Measurements from ENCODE around the gene FOXL2NB.

DNA sequence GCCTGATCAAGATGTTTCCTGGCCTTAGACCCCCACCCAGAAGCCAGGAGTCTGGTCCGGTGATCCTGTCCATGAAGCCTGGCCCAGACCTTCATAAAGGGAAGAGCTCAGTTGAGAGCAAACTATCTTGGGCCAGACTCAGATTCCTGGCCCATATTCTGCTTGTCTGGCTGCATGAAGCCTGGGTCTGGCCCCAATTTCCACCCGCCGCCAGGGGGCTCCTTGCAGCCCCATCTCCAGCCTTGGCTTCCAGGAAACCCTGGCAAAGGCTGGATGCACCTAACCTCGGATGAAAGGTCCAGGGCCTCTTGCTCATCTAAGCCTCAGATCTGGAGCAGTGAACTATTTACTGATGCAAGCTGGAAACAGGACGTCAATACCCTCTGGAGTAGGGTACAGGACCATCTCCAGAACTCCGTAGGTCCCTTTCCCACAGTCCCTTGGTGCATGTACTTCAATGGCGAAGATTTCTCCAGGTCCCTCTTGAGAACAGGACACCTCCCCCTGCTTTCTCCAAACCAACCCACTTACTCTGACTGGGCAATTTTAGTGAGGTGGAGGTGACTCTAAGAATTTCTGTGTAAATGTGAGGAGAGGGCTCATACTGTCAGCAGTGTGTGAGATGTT is 5.6 kb upstream of the FOXL2NB start:
- no peak for TF ChIP-seq EP300 (IDR thresholded peaks at IDR 0.05)
- TF ChIP-seq, protein P1, sequence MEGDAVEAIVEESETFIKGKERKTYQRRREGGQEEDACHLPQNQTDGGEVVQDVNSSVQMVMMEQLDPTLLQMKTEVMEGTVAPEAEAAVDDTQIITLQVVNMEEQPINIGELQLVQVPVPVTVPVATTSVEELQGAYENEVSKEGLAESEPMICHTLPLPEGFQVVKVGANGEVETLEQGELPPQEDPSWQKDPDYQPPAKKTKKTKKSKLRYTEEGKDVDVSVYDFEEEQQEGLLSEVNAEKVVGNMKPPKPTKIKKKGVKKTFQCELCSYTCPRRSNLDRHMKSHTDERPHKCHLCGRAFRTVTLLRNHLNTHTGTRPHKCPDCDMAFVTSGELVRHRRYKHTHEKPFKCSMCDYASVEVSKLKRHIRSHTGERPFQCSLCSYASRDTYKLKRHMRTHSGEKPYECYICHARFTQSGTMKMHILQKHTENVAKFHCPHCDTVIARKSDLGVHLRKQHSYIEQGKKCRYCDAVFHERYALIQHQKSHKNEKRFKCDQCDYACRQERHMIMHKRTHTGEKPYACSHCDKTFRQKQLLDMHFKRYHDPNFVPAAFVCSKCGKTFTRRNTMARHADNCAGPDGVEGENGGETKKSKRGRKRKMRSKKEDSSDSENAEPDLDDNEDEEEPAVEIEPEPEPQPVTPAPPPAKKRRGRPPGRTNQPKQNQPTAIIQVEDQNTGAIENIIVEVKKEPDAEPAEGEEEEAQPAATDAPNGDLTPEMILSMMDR (IDR thresholded peaks at IDR 0.05), result peak in 4 of 6 experiments; percentile 11 to 20 (median 16)

Data from upper lobe of left lung (tissue), 4 donors.